GM21723 (cell line): ENCODE data around the gene ODAPH.
"Not testable (repeated sequence)": the region's sequence is repeated elsewhere in the genome, so short reads cannot be mapped to it uniquely, and the experiment has no call there.

Experiments
- ATAC-seq: cut with Tn5 transposase; IDR thresholded peaks from one replicate; pipeline ENCODE4 v1.9.1; 2021; ENCODE audit warnings: mild to moderate bottlenecking, moderate library complexity; ENCODE audit not compliant: unreplicated experiment

The ODAPH gene

GRCh38 chr4:75555294-75556164, at the start of gene ODAPH:
ODAPH (plus strand) TSS chr4:75556066; CDS start chr4:75556083, 17 bp downstream.
- ATAC-seq, result peak; percentile 99

GRCh38 chr4:75509592-75509991, 46.3 kb upstream of the ODAPH start:
- not testable (repeated sequence) for ATAC-seq

- ATAC-seq, result no peak
Observed at GRCh38 chr4:75511841-75512240, 44.0 kb upstream of the ODAPH start.

GRCh38 chr4:75512386-75513211, 43.3 kb upstream of the ODAPH start:
- ATAC-seq, result no peak

GRCh38 chr4:75513526-75514130, 42.2 kb upstream of the ODAPH start:
- ATAC-seq, result peak; percentile 4

GRCh38 chr4:75514131-75514948, 41.5 kb upstream of the ODAPH start, which contains the start of the genes RCHY1 and THAP6:
RCHY1 (minus strand) TSS chr4:75514403; CDS start chr4:75514286, 117 bp downstream.
THAP6 (plus strand) TSS chr4:75514473; CDS start chr4:75515453, 980 bp downstream.
- ATAC-seq, result peak; percentile 96

- peak; percentile 2 for ATAC-seq
Observed at GRCh38 chr4:75514949-75515612, 40.8 kb upstream of the ODAPH start.

- no peak for ATAC-seq
Observed at GRCh38 chr4:75516144-75516543, 39.7 kb upstream of the ODAPH start.

GRCh38 chr4:75519452-75519851, 36.4 kb upstream of the ODAPH start:
- not testable (repeated sequence) for ATAC-seq

GRCh38 chr4:75525086-75525485, 30.8 kb upstream of the ODAPH start:
- ATAC-seq, result no peak

- ATAC-seq, result no peak
Observed at GRCh38 chr4:75525910-75526309, 30.0 kb upstream of the ODAPH start.

- no peak for ATAC-seq
Observed at GRCh38 chr4:75527482-75527881, 28.4 kb upstream of the ODAPH start.

- ATAC-seq, result no peak
Observed at GRCh38 chr4:75530556-75531322, 25.1 kb upstream of the ODAPH start.

GRCh38 chr4:75531536-75532143, 24.2 kb upstream of the ODAPH start:
- ATAC-seq, result not testable (repeated sequence)

- ATAC-seq, result not testable (repeated sequence)
Observed at GRCh38 chr4:75533339-75533887, 22.5 kb upstream of the ODAPH start.

GRCh38 chr4:75533926-75534325, 21.9 kb upstream of the ODAPH start:
- ATAC-seq, result not testable (repeated sequence)

- not testable (repeated sequence) for ATAC-seq
Observed at GRCh38 chr4:75537308-75537707, 18.6 kb upstream of the ODAPH start.

GRCh38 chr4:75542824-75543223, 13.0 kb upstream of the ODAPH start:
- no peak for ATAC-seq
